GM18508 (cell line): Measurements from ENCODE around the gene IL1RAPL1.
"Not testable (repeated sequence)": the region's sequence is repeated elsewhere in the genome, so short reads cannot be mapped to it uniquely, and the experiment has no call there.

Source experiments
- ATAC-seq: cut with Tn5 transposase; IDR thresholded peaks from one replicate; pipeline ENCODE4 v1.9.1; 2021; ENCODE audit warnings: moderate number of reproducible peaks; ENCODE audit not compliant: insufficient read depth, unreplicated experiment

Gene IL1RAPL1

DNA sequence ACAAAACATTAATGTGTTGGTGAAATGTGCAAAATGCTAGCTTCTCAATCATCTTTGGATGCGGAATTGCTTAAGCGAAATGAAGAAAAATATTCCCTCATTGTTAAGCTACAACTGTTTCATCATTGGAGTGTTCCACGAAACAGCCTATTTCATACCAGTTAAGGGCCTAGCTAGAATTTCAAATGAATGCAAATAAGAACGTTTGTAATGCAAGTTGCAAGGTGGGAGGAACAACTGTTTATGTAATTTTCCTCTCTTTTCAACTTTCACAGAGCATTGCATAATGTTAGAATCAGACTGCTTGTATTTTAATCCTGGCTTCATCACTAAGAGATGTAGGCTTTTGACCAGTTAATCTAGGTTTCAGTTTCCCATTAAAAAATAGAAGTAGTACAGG lies 480.1 kb downstream of the IL1RAPL1 start:
- no peak for ATAC-seq

DNA sequence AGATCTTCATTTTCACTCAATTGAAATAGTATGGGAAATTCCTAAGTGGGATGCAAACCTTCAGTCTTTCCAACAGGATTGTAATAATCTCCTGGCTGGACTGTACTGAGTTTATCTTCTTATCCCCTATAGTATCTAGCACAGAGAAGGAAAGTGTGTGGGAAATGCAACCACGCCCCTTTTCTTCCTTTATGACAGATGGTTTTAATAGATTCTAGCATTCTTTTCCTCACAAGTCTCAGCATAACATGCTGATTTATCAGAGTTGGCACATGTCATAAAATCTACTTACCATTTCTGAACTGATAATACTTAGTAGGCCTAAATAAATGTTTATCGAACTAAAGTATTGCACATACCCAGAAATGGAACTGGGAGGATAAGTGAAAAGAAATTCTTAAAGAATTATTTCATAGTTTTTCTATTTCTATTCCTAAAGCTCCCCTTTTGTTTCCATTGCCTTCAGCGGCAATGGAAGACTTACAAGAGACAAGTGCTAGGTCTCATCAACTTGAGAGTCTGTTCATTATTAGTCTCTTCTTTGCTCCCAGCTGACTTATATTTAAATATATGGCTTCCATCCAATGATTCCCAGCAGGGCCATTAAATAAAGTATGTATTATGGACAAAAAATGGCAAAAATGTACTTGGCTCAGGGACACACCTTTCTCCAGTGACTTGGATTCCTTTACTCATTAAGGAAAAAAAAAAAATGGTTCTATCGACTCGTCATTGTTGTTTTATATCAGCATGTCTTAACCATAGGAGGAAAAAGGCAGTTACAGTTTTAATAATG lies 484.5 kb downstream of the IL1RAPL1 start:
- no peak for ATAC-seq

DNA sequence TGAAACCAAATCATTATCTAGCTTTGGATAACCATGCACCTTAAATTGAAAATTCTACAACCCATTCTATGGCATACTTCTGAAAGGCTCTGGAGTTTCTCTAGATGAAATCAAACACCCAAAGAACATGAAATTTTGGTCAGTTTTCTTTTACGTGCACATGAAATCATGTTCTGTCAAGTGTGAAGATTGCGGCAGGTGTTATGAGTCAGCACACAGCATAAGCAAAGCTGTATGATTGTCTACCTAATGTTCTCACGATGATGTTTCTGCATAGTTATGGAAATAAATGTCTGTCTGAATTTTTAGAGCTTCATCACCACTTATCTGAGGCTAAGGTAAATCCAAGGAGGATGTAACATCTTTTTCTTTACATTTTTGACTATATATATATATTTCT lies 495.3 kb downstream of the IL1RAPL1 start:
- no peak for ATAC-seq

DNA sequence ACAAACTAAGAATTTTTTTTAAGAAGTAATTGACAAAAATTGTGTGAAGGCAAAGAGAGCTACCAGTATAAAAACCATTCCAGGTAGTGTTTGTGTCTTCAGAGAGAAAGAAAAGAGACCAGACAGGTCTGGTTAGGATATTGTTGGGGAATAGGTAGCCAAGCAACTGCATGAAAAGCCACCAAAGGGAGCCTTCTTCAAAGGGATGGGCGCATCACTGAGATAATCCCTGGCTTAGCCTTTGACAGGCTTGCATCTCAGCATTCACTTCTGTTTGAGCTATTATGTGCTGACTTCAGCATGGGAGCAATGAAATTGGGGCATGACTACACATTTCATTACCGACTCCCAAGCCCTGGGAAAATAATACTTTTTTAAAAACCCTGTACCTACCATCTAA lies 496.6 kb downstream of the IL1RAPL1 start:
- ATAC-seq: no peak

DNA sequence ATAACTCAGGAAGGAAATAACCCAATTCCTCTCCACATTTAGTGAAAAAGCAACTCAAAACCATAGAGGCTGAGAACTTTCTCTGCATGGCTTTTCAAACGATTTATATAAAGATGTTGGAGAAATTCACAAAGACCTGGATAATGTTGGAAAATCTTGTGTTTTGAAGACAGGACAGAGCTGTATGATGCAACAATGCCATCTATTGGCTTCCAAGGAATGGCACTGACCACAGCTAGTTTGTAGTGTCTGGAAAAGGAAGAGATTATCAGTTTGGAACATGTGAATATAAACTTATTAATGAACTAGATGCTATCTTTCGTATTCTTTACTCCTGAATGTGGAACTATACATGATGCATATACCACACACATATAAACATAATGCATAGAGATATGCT lies 503.6 kb downstream of the IL1RAPL1 start:
- no peak for ATAC-seq

DNA sequence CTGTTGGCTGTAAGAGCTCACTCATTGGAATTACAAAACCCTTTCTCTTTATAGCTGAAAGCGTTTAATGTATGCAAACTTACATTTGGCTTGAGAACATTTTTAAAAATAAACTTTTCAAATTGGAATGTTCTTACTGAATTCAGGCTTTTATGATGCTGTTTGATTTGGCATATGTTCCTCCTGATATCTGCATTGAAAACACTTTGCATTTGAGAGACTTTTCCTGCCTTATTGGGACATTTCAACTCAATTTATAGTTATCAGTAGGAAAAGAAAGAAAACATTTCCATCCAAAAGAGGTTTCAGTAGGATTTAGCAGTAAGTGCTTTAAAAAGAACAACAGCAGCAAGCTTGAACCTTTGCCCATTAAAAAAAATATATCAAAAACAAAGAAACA lies 520.0 kb downstream of the IL1RAPL1 start:
- no peak for ATAC-seq

DNA sequence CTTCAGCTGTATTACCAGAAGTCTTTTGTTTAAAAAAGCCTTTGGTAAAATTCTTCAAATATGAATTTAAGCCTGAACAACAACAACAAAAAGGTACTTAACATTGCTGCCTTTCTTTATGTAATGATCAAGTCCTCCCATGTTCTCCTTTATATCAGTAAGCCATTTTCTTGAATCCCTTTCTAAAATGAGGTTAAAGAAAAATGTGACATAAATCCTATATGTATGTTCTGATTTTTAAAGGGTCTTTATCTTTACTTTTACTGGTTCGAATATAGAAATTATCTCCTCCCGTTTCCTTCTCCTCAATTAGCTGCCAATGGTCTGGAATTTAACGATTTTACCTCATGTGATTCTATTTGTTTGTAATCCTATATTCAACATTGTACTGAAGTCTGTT lies 522.8 kb downstream of the IL1RAPL1 start:
- ATAC-seq: no peak

DNA sequence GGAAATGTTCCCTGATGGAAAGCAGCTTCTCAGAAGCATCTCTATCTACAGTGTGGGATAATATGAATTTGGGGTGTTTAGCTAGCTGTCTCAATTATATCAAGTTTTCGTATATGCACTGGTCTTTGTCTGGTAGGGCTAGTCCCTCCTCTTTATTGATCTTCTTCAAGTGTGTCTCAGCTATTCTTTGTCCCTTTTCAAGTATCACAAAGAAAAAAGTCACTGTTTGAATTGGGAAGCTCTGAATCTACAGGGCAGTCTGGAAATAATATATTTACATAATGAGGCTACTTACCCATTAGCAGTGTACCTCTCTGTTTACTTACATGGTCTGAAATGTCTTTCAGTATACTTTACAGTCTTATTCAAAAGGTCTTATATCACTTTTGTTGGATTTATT lies 526.0 kb downstream of the IL1RAPL1 start:
- ATAC-seq: no peak

DNA sequence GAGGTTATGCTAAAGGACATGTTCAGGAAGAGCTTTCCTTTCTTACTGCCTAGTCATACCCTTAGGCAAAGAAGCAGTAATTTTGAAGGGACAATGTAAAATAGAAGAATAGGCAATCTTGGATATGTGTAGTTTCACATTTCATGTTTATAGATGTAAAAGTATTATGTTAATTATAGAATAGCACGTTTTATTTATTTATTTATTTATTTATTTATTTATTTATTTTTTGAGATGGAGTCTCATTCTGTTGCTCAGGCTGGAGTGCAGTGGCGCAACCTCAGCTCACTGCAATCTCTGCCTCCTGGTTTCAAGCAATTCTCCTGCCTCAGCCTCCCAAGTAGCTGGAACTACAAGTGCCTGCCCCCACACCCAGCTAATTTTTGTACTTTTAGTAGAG lies 535.6 kb downstream of the IL1RAPL1 start:
- ATAC-seq: not testable (repeated sequence)

DNA sequence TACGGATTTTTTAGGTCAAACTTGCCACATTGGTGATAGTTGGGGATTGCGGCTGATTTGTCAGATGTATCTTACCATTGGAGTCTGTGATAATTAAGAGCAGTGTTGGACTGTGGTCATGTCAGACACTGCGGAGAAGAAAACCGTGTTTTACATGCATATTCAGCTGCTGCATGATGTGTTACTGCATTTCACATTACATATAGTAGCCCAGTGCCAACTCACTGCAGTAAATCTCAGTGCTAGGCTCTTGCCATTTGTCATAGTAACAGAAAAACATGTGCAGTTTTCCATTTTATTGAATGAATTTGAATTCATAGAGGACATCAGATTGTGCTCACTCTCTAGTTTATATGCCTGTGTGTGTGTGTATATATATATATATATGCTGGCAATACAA lies 543.7 kb downstream of the IL1RAPL1 start:
- ATAC-seq: no peak

DNA sequence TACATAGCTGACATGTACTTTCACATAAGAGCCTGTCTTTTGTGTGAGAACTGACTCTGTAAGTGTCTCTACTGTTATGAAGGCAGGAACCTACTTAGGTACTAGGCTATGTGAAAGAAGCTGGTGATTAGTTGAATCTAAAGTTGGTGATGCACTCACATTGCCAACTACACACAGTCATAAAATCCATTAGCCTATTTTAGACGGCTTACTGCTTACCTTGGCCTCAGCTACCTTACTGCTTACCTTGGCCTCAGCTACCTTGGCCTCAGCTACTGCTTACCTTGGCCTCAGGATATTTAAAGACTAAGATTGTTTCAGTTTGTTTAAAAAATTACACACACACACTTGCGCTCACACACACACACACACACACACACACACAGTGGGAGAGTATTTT lies 549.7 kb downstream of the IL1RAPL1 start:
- no peak for ATAC-seq

DNA sequence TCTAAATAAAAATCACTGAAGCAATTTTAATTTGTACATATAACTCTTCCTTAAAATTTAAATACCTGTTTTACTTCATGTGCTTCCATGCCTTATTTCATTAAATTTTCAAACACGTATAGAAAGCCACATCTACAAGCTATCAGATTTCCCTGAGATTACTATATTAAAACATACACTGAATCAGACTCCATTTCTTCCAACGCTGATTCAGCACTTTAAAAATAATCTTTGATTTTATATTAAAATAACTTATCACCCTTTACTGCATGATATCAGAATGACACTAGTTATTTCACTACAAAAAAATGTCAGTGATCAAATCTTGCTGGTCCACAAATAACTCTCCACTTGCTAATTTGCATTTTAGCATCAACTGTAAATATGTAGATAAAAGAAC lies 550.8 kb downstream of the IL1RAPL1 start:
- no peak for ATAC-seq

DNA sequence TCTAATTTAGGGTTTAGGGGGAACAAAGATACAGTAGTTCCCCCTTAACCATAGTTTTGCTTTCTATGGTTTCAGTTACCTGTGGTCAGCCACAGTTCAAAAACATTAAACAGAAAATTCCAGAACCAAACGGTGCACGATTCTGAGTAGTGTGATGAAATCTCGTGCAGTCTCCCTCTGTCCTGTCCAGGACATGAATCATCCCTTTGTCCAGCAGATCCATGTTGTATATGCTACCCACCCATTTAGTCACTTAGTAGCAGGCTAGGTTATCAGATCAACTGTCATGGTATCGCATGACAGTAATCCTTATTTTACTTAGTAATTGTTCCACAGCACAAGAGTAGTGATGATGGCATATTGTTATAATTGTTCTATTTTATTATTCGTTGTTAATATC lies 556.1 kb downstream of the IL1RAPL1 start:
- ATAC-seq: no peak

DNA sequence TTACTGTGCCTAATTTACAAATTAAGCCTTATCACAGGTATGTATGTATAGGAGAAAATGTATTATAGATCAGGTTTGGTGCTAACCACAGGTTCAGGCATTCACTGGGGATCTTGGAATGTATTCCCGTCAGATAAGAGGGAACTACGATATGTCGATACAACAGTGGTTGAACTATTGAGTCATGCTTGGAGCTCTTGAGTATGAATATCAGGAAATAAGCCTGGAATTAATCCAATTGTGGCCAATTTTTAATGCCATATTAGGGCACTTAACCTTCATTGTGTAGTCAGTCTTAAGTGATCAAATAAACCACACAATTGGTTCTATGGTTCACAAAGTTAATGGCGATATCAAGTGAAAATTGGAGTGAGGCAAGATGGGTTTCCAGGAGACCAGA lies 556.5 kb downstream of the IL1RAPL1 start:
- ATAC-seq: no peak

DNA sequence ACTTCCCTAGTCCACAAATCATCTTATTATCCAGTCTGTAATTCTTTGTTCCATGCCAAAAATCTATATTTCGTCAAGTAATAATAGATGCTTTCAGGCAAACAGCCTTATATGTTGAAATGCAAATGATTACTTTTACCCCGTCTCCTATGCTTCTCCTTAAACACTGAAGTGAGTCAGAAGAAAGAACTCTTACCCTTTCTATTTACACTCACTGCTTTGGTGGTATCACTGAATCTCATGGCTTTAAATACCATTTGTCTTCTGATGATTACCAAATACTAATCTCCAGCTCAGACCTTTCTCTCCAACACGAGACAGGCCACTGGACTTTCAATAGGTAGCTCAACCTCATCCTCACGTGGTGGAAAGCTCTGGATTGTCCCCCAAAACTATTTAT lies 558.1 kb downstream of the IL1RAPL1 start:
- ATAC-seq: no peak

DNA sequence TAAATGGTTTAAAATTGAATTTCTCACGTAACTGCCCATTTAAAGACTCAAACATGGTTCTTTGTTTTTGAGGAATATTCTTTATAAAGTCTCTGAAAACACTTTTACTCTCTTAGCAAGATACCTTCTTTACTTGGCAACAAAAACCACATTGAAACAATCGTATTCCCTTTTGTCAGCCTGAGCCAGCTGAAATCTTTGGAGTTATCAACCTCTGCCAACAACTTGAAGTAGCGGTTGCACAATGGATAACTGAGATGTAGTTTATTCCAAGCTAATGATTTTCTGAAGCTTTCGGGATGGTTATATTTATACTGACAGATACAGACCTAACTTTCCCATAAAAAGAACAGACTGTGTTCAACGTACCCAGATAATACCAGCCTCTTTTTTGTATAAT lies 561.3 kb downstream of the IL1RAPL1 start:
- no peak for ATAC-seq

DNA sequence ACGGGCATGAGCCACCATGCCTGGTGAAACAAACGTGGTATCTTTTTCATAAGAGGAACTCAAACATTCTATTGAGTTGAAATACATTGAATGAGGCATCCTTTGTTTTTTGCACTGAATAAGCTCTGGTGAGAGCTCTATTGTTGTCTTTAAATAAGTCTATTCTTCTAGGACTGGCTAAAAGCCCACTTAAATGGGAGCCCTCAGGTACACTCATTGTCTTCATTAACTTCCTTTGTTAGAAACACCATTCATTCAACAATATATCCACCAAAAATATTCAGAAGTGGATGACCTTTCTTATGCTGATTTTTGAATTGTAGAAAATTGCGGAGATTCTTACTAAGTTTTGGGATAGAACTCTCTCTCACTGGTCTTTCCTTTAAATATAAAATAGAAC lies 568.0 kb downstream of the IL1RAPL1 start:
- no peak for ATAC-seq

DNA sequence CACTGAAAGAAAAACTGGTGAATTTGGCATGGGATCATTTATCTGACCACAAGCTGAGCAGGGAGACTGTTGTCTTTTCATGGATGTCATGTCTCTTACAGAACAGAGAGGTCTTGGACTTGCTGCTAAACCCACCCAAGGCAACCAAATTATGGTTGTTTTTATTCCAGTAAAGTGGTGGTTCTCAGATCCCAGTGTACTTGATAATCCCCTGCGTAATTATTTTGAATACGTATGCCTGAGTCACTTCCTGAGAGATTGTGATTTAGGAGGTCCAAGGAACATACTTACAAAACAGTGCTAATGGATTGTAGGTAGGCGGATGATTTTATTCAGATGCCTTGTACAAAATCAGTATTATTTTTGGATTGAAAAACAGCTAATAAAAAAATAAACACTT lies 585.6 kb downstream of the IL1RAPL1 start:
- ATAC-seq: no peak

DNA sequence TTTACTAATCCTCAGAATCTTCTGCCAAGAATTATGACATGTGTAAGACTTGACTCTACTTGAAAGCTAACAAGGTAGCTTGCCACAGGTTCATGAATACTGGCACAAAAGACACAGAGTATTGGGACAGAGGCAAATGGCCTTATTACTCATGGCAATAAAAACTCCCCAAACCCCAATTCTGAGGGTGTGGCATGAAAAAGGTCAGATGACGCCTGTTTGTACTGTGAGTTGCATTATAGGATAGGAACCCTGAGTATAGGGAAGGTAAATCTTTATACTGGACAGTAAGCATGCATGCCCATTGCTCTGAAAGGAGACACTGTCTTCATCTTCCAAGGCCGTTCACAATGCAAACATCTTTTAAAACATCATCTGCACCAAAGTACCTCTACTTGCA lies 600.0 kb downstream of the IL1RAPL1 start:
- ATAC-seq: no peak

DNA sequence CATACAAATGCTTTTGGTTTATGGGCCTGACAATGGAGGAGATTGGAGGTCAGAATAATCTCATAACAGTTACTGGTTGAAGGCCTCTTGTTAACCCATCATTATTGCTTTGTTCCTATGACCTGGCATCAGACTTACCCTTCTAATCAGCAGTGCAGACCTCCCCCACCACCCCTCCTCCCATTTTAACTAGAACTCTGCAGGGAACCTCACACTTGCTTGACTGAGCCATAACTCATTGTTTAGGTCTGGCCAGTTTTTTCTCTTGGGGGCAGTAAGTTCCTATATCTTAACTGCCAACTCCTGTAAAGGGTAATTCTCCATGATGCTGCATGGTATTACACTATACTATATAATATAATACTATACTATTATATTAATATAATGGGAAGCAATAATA lies 609.3 kb downstream of the IL1RAPL1 start:
- ATAC-seq: no peak

DNA sequence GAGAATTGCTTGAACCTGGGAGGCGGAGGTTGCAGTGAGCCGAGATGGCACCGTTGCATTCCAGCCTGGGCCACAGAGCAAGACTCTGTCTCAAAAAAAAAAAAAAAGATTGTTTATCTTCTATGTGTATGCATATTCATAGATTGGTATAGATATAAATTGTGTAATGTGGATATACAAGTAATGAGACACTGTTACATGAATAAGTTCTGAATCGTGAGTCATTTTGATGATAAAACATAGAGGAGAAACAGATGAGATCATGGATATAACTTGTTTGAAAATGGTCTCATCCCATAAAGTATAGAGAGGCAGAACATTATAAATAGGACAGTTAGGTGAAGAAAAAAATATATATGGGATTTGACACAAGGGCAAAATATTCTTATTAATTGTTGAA lies 628.0 kb downstream of the IL1RAPL1 start:
- ATAC-seq: no peak

DNA sequence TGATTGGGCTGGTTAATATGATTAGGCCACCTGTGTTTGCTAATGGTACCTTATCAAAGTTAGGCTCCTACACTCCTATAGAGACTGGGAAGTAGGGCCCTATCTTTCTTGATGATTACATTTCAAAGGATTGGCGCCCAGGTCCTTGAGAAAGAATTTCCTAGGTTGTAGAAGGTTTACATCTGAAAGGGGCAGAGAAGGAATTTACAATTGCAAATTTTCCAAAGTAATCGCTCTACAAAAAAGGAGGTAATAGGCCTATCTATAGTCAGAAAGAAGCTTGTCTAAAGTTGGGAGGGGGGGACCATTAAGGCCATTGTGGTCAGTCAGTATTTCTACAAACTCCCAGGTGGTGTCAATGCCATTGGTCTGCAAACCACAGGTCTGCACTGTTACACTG lies 638.4 kb downstream of the IL1RAPL1 start:
- ATAC-seq: no peak

DNA sequence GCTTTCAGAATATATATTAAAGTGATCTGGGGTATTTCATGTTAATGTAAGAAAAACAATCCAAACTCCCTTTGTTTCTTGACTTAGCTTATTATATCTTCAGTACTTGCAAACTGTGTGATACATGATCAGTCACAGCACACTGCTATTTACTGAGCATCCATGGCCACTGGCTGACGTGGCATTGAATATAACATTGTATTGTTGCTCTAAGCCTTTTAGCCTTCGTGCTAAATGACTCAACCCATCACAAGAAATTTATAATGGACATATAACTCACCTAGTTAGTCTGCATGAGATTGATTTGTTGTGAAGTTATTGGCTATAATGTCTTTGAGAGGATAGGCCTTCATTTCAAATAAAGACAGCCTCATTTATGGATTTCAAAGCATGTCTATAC lies 642.6 kb downstream of the IL1RAPL1 start:
- no peak for ATAC-seq
